Measurements from ENCODE around the gene ART5. TPM values are rescaled to one million over a fixed set of nuclear protein-coding genes. Genes with fewer than 3 reads are reported as not detected.

The ART5 gene
- total and polyA plus RNA-seq, 2 donors, result 0.09 to 0.39 TPM

GRCh38 chr11:3632070-3632660, 9.6 kb downstream of the ART5 start:
- no peak for DNase-seq (ENCODE audit: low read depth in 6 of 9, low spot score in 9 of 9)
- 98% methylated on average over 5 of the region's 5 CpGs for WGBS

GRCh38 chr11:3631331-3631730, 10.5 kb downstream of the ART5 start:
- 98% methylated on average over 4 of the region's 4 CpGs for WGBS
- no peak for DNase-seq (ENCODE audit: low read depth in 6 of 9, low spot score in 9 of 9)
- no peaks in the 10 kb centered on the region for H3K27me3 ChIP-seq (ENCODE audit: control insufficient read depth in 2 of 2, insufficient read depth in 1 of 2, low read length in 1 of 2)

More at GRCh38 chr11:3632070-3632660, 9.6 kb downstream of the ART5 start:
- no peak overlapping the region for H3K27ac ChIP-seq (ENCODE audit: low read depth in 1 of 2, low read length in 1 of 2)
- no peaks in the 10 kb centered on the region for H3K36me3 ChIP-seq (ENCODE audit: control insufficient read depth in 2 of 2, insufficient read depth in 2 of 2, low read length in 1 of 2)
- H3K27me3 ChIP-seq (ENCODE audit: control insufficient read depth in 2 of 2, insufficient read depth in 1 of 2, low read length in 1 of 2), result no peaks in the 10 kb centered on the region
- H3K9me3 ChIP-seq (ENCODE audit: control insufficient read depth in 2 of 2, insufficient read depth in 1 of 2, low read length in 1 of 2), result no peaks in the 10 kb centered on the region
- H3K4me1 ChIP-seq (ENCODE audit: control insufficient read depth in 2 of 2, insufficient read depth in 2 of 2, low read length in 2 of 2), result no peaks in the 10 kb centered on the region
- H3K4me3 ChIP-seq (ENCODE audit: low read length in 2 of 2), result no peak overlapping the region

GRCh38 chr11:3627291-3627690, 14.5 kb downstream of the ART5 start:
- no peak for DNase-seq (ENCODE audit: low read depth in 6 of 9, low spot score in 9 of 9)
- Histone ChIP-seq H3K9me3 (ENCODE audit: control insufficient read depth in 2 of 2, insufficient read depth in 1 of 2, low read length in 1 of 2) (peaks cover 0 to 3% of the 10 kb centered on the region in 2 donors), H3K4me1 (ENCODE audit: control insufficient read depth in 2 of 2, insufficient read depth in 2 of 2, low read length in 2 of 2) (no peaks in the 10 kb centered on the region), H3K27ac (ENCODE audit: low read depth in 1 of 2, low read length in 1 of 2) (no peak overlapping the region), H3K36me3 (ENCODE audit: control insufficient read depth in 2 of 2, insufficient read depth in 2 of 2, low read length in 1 of 2) (no peaks in the 10 kb centered on the region), H3K27me3 (ENCODE audit: control insufficient read depth in 2 of 2, insufficient read depth in 1 of 2, low read length in 1 of 2) (no peaks in the 10 kb centered on the region), H3K4me3 (ENCODE audit: low read length in 2 of 2) (no peak overlapping the region)
- WGBS, result 97% methylated on average over 1 of the region's 1 CpG

More at GRCh38 chr11:3631331-3631730, 10.5 kb downstream of the ART5 start:
- no peak overlapping the region for H3K27ac ChIP-seq (ENCODE audit: low read depth in 1 of 2, low read length in 1 of 2)
- no peaks in the 10 kb centered on the region for H3K9me3 ChIP-seq (ENCODE audit: control insufficient read depth in 2 of 2, insufficient read depth in 1 of 2, low read length in 1 of 2)
- H3K4me1 ChIP-seq (ENCODE audit: control insufficient read depth in 2 of 2, insufficient read depth in 2 of 2, low read length in 2 of 2), result no peaks in the 10 kb centered on the region
- H3K4me3 ChIP-seq (ENCODE audit: low read length in 2 of 2), result no peak overlapping the region
- no peaks in the 10 kb centered on the region for H3K36me3 ChIP-seq (ENCODE audit: control insufficient read depth in 2 of 2, insufficient read depth in 2 of 2, low read length in 1 of 2)

GRCh38 chr11:3626250-3626960, 15.4 kb downstream of the ART5 start:
- H3K4me1 ChIP-seq (ENCODE audit: control insufficient read depth in 2 of 2, insufficient read depth in 2 of 2, low read length in 2 of 2), result no peaks in the 10 kb centered on the region
- no peak for DNase-seq (ENCODE audit: low read depth in 6 of 9, low spot score in 9 of 9)
- H3K4me3 ChIP-seq (ENCODE audit: low read length in 2 of 2), result no peak overlapping the region
- H3K27ac ChIP-seq (ENCODE audit: low read depth in 1 of 2, low read length in 1 of 2), result no peak overlapping the region
- H3K36me3 ChIP-seq (ENCODE audit: control insufficient read depth in 2 of 2, insufficient read depth in 2 of 2, low read length in 1 of 2), result no peaks in the 10 kb centered on the region
- H3K9me3 ChIP-seq (ENCODE audit: control insufficient read depth in 2 of 2, insufficient read depth in 1 of 2, low read length in 1 of 2), result peaks cover 0 to 3% of the 10 kb centered on the region in 2 donors
- H3K27me3 ChIP-seq (ENCODE audit: control insufficient read depth in 2 of 2, insufficient read depth in 1 of 2, low read length in 1 of 2), result no peaks in the 10 kb centered on the region
- WGBS, result 41% methylated on average over 23 of the region's 23 CpGs

- Histone ChIP-seq H3K27me3 (ENCODE audit: control insufficient read depth in 2 of 2, insufficient read depth in 1 of 2, low read length in 1 of 2) (no peaks in the 10 kb centered on the region), H3K9me3 (ENCODE audit: control insufficient read depth in 2 of 2, insufficient read depth in 1 of 2, low read length in 1 of 2) (peaks cover 0 to 3% of the 10 kb centered on the region in 2 donors), H3K4me3 (ENCODE audit: low read length in 2 of 2) (no peak overlapping the region), H3K36me3 (ENCODE audit: control insufficient read depth in 2 of 2, insufficient read depth in 2 of 2, low read length in 1 of 2) (no peaks in the 10 kb centered on the region), H3K27ac (ENCODE audit: low read depth in 1 of 2, low read length in 1 of 2) (no peak overlapping the region), H3K4me1 (ENCODE audit: control insufficient read depth in 2 of 2, insufficient read depth in 2 of 2, low read length in 2 of 2) (no peaks in the 10 kb centered on the region)
- no peak for DNase-seq (ENCODE audit: low read depth in 6 of 9, low spot score in 9 of 9)
- WGBS, result 73% methylated on average over 8 of the region's 8 CpGs
These were observed 17.9 kb downstream of the ART5 start for GRCh38 chr11:3623767-3624458.

- no peak overlapping the region for H3K4me3 ChIP-seq (ENCODE audit: low read length in 2 of 2)
- peaks cover 0 to 3% of the 10 kb centered on the region in 2 donors for H3K9me3 ChIP-seq (ENCODE audit: control insufficient read depth in 2 of 2, insufficient read depth in 1 of 2, low read length in 1 of 2)
- H3K27ac ChIP-seq (ENCODE audit: low read depth in 1 of 2, low read length in 1 of 2), result no peak overlapping the region
- H3K4me1 ChIP-seq (ENCODE audit: control insufficient read depth in 2 of 2, insufficient read depth in 2 of 2, low read length in 2 of 2), result no peaks in the 10 kb centered on the region
- 93% methylated on average over 5 of the region's 5 CpGs for WGBS
- H3K27me3 ChIP-seq (ENCODE audit: control insufficient read depth in 2 of 2, insufficient read depth in 1 of 2, low read length in 1 of 2), result no peaks in the 10 kb centered on the region
- DNase-seq (ENCODE audit: low read depth in 6 of 9, low spot score in 9 of 9), result no peak
- no peaks in the 10 kb centered on the region for H3K36me3 ChIP-seq (ENCODE audit: control insufficient read depth in 2 of 2, insufficient read depth in 2 of 2, low read length in 1 of 2)
These were observed 18.7 kb downstream of the ART5 start for GRCh38 chr11:3623121-3623520.

GRCh38 chr11:3622521-3622920, 19.3 kb downstream of the ART5 start:
- DNase-seq (ENCODE audit: low read depth in 6 of 9, low spot score in 9 of 9), result no peak
- Histone ChIP-seq H3K4me3 (ENCODE audit: low read length in 2 of 2) (no peak overlapping the region), H3K36me3 (ENCODE audit: control insufficient read depth in 2 of 2, insufficient read depth in 2 of 2, low read length in 1 of 2) (no peaks in the 10 kb centered on the region), H3K9me3 (ENCODE audit: control insufficient read depth in 2 of 2, insufficient read depth in 1 of 2, low read length in 1 of 2) (peaks cover 0 to 3% of the 10 kb centered on the region in 2 donors), H3K27ac (ENCODE audit: low read depth in 1 of 2, low read length in 1 of 2) (no peak overlapping the region), H3K27me3 (ENCODE audit: control insufficient read depth in 2 of 2, insufficient read depth in 1 of 2, low read length in 1 of 2) (no peaks in the 10 kb centered on the region), H3K4me1 (ENCODE audit: control insufficient read depth in 2 of 2, insufficient read depth in 2 of 2, low read length in 2 of 2) (no peaks in the 10 kb centered on the region)
- WGBS, result 87% methylated on average over 4 of the region's 4 CpGs

- WGBS, result 91% methylated on average over 8 of the region's 8 CpGs
- Histone ChIP-seq H3K4me1 (ENCODE audit: control insufficient read depth in 2 of 2, insufficient read depth in 2 of 2, low read length in 2 of 2) (peaks cover 0 to 14% of the 10 kb centered on the region in 2 donors), H3K27ac (ENCODE audit: low read depth in 1 of 2, low read length in 1 of 2) (no peak overlapping the region), H3K9me3 (ENCODE audit: control insufficient read depth in 2 of 2, insufficient read depth in 1 of 2, low read length in 1 of 2) (no peaks in the 10 kb centered on the region), H3K27me3 (ENCODE audit: control insufficient read depth in 2 of 2, insufficient read depth in 1 of 2, low read length in 1 of 2) (peaks cover 0 to 2% of the 10 kb centered on the region in 2 donors), H3K4me3 (ENCODE audit: low read length in 2 of 2) (no peak overlapping the region), H3K36me3 (ENCODE audit: control insufficient read depth in 2 of 2, insufficient read depth in 2 of 2, low read length in 1 of 2) (no peaks in the 10 kb centered on the region)
- no peak for DNase-seq (ENCODE audit: low read depth in 6 of 9, low spot score in 9 of 9)
These were observed 23.8 kb downstream of the ART5 start for GRCh38 chr11:3617990-3618389.

Data from thymus (tissue), 11 donors.